ENCODE data around the gene ST6GALNAC3. TPM values are rescaled to one million over a fixed set of nuclear protein-coding genes. Genes with fewer than 3 reads are reported as not detected.

ST6GALNAC3 gene
- total RNA-seq, 1 donor from 2014 or later = 0.26 TPM

DNA sequence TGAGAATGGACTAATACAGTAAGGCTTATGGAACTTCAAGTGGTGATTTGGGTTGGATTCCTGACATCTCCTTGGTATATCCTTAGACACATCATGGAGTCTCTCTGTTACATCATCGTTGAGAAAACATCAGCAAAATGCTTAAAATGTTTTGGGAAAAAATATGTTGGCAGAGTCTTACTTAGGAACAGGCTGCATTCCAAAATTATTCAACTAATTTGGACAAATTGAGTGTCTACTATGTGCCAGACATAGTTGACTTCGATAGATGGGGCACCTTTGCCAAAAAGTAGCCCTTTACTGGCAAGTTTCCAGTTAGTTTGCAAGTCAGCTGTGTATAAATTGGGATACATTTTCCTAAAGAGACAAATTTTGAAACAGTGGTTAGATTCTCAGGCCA lies 539.3 kb downstream of the ST6GALNAC3 start:
- DNase-seq (ENCODE audit: low read depth) = no peak
- Histone ChIP-seq H3K27me3 (ENCODE audit: control insufficient read depth, insufficient read depth, low read length) (no peaks in the 10 kb centered on the region), H3K36me3 (ENCODE audit: control insufficient read depth, insufficient read depth, low read length) (no peaks in the 10 kb centered on the region), H3K4me3 (ENCODE audit: low read depth, low read length) (no peak overlapping the region)
- FAIRE-seq = no peak
- TF ChIP-seq, protein P1, sequence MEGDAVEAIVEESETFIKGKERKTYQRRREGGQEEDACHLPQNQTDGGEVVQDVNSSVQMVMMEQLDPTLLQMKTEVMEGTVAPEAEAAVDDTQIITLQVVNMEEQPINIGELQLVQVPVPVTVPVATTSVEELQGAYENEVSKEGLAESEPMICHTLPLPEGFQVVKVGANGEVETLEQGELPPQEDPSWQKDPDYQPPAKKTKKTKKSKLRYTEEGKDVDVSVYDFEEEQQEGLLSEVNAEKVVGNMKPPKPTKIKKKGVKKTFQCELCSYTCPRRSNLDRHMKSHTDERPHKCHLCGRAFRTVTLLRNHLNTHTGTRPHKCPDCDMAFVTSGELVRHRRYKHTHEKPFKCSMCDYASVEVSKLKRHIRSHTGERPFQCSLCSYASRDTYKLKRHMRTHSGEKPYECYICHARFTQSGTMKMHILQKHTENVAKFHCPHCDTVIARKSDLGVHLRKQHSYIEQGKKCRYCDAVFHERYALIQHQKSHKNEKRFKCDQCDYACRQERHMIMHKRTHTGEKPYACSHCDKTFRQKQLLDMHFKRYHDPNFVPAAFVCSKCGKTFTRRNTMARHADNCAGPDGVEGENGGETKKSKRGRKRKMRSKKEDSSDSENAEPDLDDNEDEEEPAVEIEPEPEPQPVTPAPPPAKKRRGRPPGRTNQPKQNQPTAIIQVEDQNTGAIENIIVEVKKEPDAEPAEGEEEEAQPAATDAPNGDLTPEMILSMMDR (IDR thresholded peaks at IDR 0.05; ENCODE audit: insufficient read depth, low read length, severe bottlenecking) = no peak

DNA sequence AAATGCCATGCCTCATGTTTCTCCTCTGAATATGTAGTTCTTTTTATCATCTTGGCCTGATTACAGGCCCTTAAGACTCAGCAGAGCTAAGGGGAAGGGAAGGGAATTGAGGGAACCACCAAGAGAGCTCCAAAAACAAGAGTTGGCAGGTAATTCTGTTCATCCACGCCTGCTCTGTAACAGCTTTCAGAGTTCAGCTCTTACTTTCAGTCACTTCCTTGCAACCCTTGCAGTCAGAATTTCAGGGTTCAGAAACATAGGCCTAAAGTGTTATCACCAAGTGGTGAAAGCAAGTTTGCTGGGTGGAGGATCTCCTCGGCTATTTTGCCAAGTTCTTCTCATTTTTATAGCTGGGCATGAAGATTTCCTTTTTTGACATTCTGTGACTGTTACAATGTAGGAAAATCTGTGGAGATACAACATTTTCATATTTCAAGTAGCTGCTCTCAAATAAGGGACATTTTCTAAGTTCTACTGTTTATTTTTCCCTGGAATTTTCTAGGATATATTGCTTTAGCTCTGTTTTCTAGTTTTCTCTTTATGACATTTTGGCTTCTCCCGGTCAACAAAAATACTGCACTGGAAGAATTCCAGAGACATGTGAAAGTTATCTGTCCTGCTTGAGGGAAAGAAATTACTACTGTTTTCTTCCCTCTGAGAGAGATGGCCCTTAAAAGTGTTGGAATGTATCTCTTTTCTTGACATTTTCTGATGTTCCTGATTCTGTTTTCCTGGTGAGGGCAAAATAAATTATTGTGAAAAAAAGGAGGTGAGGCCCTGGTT lies 540.9 kb downstream of the ST6GALNAC3 start:
- Histone ChIP-seq H3K4me3 (ENCODE audit: low read depth, low read length) (no peak overlapping the region), H3K36me3 (ENCODE audit: control insufficient read depth, insufficient read depth, low read length) (no peaks in the 10 kb centered on the region), H3K27me3 (ENCODE audit: control insufficient read depth, insufficient read depth, low read length) (no peaks in the 10 kb centered on the region)
- DNase-seq (ENCODE audit: low read depth) (no peak), FAIRE-seq (no peak)
- TF ChIP-seq, protein P1 (IDR thresholded peaks at IDR 0.05; ENCODE audit: insufficient read depth, low read length, severe bottlenecking) = no peak

DNA sequence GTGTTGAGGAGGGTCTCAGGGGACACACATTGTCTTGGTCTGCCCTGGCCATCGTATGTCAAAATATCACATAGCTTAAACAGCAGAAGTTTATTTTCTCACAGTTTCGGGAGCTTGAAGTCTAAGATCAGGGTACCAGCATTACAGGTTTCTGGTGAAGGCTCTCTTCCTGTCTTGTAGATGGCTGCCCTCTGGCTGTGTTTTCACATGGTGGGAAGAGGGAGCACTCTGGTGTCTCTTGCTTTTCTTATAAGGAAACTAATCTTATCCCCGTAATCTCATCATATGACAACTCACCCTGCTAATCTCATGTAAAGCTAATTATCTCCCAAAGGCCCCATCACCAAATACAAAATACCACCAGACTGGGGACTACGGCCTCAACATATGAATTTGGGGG lies 545.8 kb downstream of the ST6GALNAC3 start:
- Histone ChIP-seq H3K27me3 (ENCODE audit: control insufficient read depth, insufficient read depth, low read length) (no peaks in the 10 kb centered on the region), H3K4me3 (ENCODE audit: low read depth, low read length) (no peak overlapping the region), H3K36me3 (ENCODE audit: control insufficient read depth, insufficient read depth, low read length) (no peaks in the 10 kb centered on the region)
- TF ChIP-seq, protein P1 (IDR thresholded peaks at IDR 0.05; ENCODE audit: insufficient read depth, low read length, severe bottlenecking) = no peak
- DNase-seq (ENCODE audit: low read depth) (no peak), FAIRE-seq (no peak)

DNA sequence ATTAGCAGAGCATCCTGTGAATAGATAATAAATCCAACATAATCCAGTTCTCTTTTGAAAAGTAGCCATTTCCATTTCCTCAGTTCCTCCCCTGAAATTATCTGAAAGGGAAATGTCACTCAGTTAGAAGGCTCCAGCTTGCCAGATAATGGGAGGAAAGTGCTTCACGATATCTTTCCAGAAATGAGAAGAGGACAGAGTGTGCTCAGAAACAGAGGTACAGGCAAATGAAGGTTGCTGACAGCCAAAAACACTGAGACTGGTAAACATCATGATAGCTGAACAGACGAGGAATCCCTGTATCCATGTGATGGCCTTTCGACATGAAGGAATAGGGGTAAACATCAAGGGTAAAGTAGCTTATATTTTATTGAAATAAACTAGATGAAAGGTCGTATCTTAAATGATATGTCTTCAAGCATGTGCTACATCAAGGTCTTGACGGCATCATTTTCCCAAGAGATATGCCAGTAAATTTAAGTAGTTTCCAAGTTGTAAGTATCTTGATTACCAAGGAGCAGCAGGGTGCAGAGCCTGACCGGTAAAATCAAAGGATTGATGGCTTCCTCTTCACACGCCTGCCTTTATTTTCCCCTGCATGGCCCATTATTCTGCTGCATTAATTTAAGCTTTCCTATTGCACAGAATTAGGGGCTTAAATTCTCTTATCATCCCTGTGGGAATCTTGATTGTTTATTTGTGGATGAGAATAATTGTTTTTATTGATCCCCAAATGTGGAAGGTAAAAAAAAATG lies 548.4 kb downstream of the ST6GALNAC3 start:
- Histone ChIP-seq H3K36me3 (ENCODE audit: control insufficient read depth, insufficient read depth, low read length) (no peaks in the 10 kb centered on the region), H3K27me3 (ENCODE audit: control insufficient read depth, insufficient read depth, low read length) (no peaks in the 10 kb centered on the region), H3K4me3 (ENCODE audit: low read depth, low read length) (no peak overlapping the region)
- TF ChIP-seq, protein P1 (IDR thresholded peaks at IDR 0.05; ENCODE audit: insufficient read depth, low read length, severe bottlenecking) = no peak
- FAIRE-seq = no peak
- no peak for DNase-seq (ENCODE audit: low read depth)

DNA sequence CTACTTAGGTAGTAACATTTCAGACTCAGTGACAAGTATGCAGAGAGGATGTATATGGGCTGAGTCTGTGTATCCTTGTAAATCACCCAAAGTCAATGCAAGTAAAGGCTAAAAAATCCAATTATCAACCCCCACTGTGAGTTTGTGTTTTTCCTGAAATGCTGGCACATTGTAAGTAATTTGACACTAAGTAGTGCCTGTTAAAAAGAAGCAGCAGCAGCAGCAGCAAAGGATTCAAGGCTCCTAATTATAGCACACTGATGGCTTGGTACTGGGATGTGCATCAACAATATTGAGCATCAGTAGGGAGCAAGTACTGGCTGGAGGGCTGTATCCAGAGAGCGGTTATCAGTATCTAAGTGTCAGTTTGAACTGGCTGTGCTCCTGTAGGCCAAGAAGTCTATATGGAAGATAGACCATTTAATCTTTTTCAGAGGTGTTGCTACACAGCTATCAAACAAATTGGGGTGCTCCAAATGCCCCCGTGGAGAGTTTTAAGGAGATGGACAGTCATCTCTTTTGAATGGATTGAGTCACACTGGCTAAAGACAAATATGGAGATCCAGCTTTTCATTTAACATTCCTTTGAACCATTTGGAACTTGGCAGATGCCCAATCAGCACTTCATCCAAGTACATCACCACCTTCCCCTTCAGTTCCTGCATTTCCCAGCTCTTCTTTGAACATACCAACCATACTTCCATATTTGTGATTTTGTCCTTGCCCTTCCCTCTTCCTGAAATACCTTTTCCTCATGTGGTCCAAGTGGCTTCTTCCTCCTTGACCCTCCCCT lies 551.5 kb downstream of the ST6GALNAC3 start:
- no peak for FAIRE-seq
- DNase-seq (ENCODE audit: low read depth) = no peak
- H3K4me3 ChIP-seq (ENCODE audit: low read depth, low read length) = no peak overlapping the region
- TF ChIP-seq, protein P1 (IDR thresholded peaks at IDR 0.05; ENCODE audit: insufficient read depth, low read length, severe bottlenecking) = no peak
- H3K27me3 ChIP-seq (ENCODE audit: control insufficient read depth, insufficient read depth, low read length) = no peaks in the 10 kb centered on the region
- H3K36me3 ChIP-seq (ENCODE audit: control insufficient read depth, insufficient read depth, low read length) = no peaks in the 10 kb centered on the region

All from bronchial epithelial cell (primary cell).